ENCODE results near the gene ZNF700.
"Not testable (repeated sequence)": the region's sequence is repeated elsewhere in the genome, so short reads cannot be mapped to it uniquely, and the experiment has no call there.

The ZNF700 gene

DNA sequence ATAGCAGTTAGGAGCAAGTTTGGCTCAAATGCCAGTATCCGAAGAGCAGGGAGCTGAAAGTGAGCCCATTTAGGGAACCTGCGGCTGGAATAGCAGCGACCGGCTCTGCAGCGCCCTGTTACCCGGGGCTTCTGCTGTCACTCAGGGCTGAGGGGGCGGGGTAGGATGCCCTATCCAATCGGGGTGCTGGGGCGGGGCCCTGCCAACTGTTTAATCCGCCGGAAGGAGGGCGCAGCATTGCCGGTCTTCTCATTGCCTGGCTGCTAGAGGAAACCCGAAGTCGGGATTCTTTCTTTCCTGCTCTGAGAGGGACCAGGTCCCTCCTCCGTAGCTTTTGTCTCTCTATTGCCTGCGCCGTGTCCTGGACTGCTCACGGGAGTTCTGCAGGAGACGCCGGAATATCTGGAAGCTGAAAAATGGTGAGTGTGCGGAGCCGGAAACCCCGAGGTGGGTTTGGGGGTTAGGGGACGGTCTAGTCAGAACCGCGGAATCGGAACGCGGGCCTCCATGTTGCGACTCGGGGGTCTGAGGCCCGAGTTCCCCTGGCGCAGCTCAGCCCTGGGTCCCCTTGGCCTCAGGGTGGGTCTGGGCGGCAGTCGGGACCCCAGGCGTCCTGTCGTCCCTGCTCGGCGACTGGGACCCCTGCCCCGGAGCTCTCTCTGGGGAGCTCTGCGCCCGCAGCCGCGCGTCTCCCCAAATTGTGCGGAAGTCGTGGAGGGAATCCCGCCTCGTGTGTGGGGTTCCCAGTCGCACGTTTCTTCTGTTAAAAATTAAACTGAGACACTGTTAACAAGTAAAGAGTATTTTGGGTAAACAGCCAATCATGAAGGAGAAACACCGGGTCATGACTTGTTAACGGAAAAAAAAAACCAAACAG lies 62.7 kb downstream of the ZNF700 start:
- peak; percentile 83 to 85 for DNase-seq (ENCODE audit: low read depth in 2 of 2)

DNA sequence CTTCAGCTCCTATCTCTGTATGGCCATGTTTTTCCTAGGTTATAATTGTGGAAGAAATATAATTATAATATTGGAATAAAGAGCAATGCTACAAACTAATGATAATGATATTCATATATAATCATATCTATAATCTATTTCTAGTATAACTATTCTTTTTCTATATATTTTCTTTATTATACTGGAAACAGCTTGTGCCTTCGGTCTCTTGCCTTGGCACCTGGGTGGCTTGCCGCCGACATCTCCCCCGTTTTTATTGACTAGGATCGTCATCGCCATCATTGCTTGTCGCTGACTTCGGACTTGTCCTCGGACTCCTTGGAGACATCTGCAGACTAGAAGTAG lies 64.2 kb downstream of the ZNF700 start:
- no peak for DNase-seq (ENCODE audit: low read depth in 2 of 2)

DNA sequence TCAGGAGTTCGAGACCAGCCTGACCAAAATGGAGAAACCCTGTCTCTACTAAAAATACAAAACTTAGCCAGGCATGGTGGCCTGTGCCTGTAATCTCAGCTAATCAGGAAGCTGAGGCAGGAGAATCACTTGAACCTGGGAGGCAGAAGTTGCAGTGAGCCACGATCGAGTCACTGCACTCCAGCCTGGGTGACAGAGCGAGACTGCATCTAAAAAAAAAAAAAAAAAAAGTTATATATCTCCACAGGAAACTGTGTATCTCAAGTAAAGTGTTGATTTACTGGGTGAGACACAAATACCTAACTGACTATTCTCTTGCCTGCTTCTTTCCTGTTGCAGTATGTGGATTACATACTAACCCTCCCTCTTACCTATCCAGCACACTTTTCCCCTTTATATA lies 67.0 kb downstream of the ZNF700 start:
- DNase-seq (ENCODE audit: low read depth in 2 of 2): not testable (repeated sequence)

DNA sequence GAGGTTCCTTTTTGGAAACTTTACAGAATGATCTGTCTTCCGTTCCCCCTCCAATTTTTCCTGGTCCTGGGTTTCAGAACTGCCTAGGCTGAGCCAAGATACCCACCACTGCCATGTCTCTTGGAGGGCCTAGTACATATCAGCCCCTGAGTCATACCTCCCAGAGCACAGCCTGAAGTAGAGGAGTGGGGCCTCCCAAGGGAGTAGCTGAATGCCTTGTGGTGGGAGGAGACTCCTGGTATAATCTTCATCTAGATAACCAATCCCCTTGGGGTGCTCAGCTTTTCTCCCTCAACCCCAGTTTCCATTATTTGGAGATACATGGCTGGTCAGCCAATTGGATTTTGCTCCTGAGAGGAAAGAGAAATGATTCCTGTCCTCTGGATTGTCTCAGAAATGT lies 70.3 kb downstream of the ZNF700 start:
- no peak for DNase-seq (ENCODE audit: low read depth in 2 of 2)

Data from activated CD8-positive, alpha-beta memory T cell treated with anti-CD3 and anti-CD28 coated beads for 4 hours (primary cell).